ENCODE data around the gene PIMREG.
A peak's percentile ranks its signal among the peaks of the same experiment; 100 is the strongest.

Gene PIMREG

DNA sequence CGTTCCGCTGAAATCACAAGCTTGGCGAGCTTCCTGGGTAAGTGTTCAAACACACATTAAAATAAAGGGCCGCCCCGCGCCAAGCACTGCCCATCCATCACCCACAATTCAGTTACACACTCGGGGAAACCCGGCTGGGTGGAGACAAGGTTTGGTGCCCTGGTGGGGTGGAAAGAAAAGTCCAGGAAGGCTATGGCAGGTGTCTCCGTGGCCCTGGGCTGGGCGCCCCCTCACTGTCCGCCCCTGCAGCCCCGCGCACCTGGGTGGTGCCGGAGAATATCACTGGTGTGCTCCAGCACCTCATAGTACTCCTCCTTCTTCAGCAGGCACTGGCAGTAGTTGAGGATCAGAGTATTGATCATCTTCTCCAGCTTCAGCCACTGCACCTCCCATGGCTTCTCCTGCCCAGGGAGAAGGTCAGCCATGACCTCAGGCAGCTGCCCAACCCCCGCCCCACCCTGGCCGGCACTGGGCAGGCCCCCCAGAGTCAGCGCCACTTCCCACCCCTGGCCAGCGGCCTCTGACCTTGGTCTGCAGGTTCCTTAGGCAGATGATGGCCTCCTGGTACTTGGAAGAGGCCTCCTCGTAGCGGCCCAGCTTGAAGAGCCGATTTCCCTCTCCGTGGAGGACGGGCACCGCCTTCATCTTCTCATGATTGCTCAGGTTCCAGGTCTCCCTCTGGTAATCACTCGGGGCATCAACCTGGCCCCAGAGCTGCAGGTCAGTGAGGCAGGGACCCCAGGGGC lies 17.7 kb upstream of the PIMREG start:
- Histone ChIP-seq H3K4me3 (ENCODE audit: control insufficient read depth in 1 of 7, extremely low read depth in 1 of 7, insufficient read depth in 4 of 7, low read depth in 2 of 7, low read length in 6 of 7) (peak overlapping the region in 1 of 7 experiments; percentile 7), H3K27me3 (replicated peaks in 2 of 5; ENCODE audit: control insufficient read depth in 4 of 5, insufficient read depth in 5 of 5, low read length in 4 of 5) (peaks cover 0 to 18% (median 9%) of the 10 kb centered on the region in 5 experiments), H3K9me3 (ENCODE audit: control extremely low read depth in 1 of 5, control insufficient read depth in 4 of 5, insufficient read depth in 2 of 5, low read depth in 1 of 5, low read length in 4 of 5) (peaks cover under 1 to 12% (median 3%) of the 10 kb centered on the region in 5 experiments), H3K36me3 (ENCODE audit: control insufficient read depth in 4 of 4, insufficient read depth in 4 of 4, low read length in 3 of 4) (no peaks in the 10 kb centered on the region), H3K27ac (ENCODE audit: insufficient read depth in 1 of 2, low read depth in 1 of 2, low read length in 2 of 2, poor library complexity in 1 of 2, severe bottlenecking in 2 of 2) (no peak overlapping the region), H3K4me1 (ENCODE audit: control extremely low read depth in 1 of 4, control insufficient read depth in 4 of 4, insufficient read depth in 4 of 4, low read length in 3 of 4) (peaks cover 0 to 19% (median 15%) of the 10 kb centered on the region in 4 experiments)
- 96% methylated on average over 19 of the region's 25 CpGs for WGBS (ENCODE audit: insufficient coverage)
- ChIA-PET CTCF (interaction anchor here (0.6 kb wide), 1 partner anchor 1018 kb away, joined by 3 read pairs; the partner anchor contains the start of gene CHRNB1), POLR2A (no interaction called here)
- DNase-seq: no peak

GRCh38 chr17:6427279-6427781 lies 16.9 kb upstream of the PIMREG start:
- peak; percentile 86 to 95 (median 93) for DNase-seq
- ChIA-PET CTCF (interaction anchor here (1.0 kb wide), 1 partner anchor 21 kb away, joined by 3 read pairs; no protein-coding TSS in a partner anchor), POLR2A (no interaction called here)
- Histone ChIP-seq H3K9me3 (ENCODE audit: control extremely low read depth in 1 of 5, control insufficient read depth in 4 of 5, insufficient read depth in 2 of 5, low read depth in 1 of 5, low read length in 4 of 5) (peaks cover 2 to 17% (median 3%) of the 10 kb centered on the region in 5 experiments), H3K4me3 (ENCODE audit: control insufficient read depth in 1 of 7, extremely low read depth in 1 of 7, insufficient read depth in 4 of 7, low read depth in 2 of 7, low read length in 6 of 7) (peak overlapping the region in 1 of 7 experiments; percentile 2), H3K36me3 (ENCODE audit: control insufficient read depth in 4 of 4, insufficient read depth in 4 of 4, low read length in 3 of 4) (no peaks in the 10 kb centered on the region), H3K4me1 (ENCODE audit: control extremely low read depth in 1 of 4, control insufficient read depth in 4 of 4, insufficient read depth in 4 of 4, low read length in 3 of 4) (peaks cover 0 to 19% (median 15%) of the 10 kb centered on the region in 4 experiments), H3K27me3 (replicated peaks in 2 of 5; ENCODE audit: control insufficient read depth in 4 of 5, insufficient read depth in 5 of 5, low read length in 4 of 5) (peaks cover 0 to 21% (median 8%) of the 10 kb centered on the region in 5 experiments), H3K27ac (ENCODE audit: insufficient read depth in 1 of 2, low read depth in 1 of 2, low read length in 2 of 2, poor library complexity in 1 of 2, severe bottlenecking in 2 of 2) (no peak overlapping the region)
- WGBS (ENCODE audit: insufficient coverage): 0% methylated on average over 3 of the region's 7 CpGs

DNA sequence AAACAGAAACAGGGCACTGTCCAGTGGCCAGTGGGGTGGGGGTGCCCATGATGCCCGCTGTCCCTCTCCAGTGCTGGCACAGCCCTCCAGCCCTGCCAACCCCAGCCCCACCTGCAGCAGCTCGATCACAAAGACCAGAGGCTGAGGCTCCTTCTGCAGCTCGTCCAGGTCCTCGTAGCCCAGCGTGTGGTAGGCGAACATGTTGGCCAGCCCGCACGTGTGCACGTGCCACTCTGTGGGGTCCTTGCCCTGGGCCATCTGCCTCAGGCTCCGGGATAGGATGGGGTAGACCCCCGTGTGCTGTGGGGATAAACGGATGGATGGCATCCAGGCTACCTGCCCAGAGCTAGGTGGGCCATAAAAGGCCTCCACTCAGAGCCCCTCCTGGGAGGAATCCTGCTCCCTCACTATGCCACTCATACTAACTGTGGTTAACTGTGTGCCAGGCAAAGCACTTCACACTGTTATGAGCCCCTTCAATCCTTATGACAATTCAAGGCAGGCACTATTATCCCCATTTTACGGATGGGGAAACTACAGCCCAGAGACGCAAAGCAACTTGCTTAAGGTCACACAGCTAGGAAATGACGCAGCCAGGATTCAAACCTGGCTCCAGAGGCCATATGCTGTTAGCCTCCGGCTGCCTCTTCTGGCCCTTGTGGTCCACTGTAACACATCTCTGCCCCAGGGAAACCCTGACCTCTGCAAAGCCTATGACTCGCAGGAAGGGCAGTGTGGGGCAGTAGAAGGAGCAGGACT lies 15.9 kb upstream of the PIMREG start:
- H3K27me3 ChIP-seq (replicated peaks in 2 of 5; ENCODE audit: control insufficient read depth in 4 of 5, insufficient read depth in 5 of 5, low read length in 4 of 5): peaks cover 0 to 21% (median 5%) of the 10 kb centered on the region in 5 experiments
- WGBS (ENCODE audit: insufficient coverage): 98% methylated on average over 8 of the region's 17 CpGs
- POLR2A ChIA-PET: interaction anchor here (0.8 kb wide), 1 partner anchor 14 kb away, joined by 3 read pairs; no protein-coding TSS in a partner anchor

GRCh38 chr17:6429266-6429665 lies 15.0 kb upstream of the PIMREG start:
- ChIA-PET CTCF (no interaction called here), POLR2A (no interaction called here)
- Histone ChIP-seq H3K36me3 (ENCODE audit: control insufficient read depth in 4 of 4, insufficient read depth in 4 of 4, low read length in 3 of 4) (no peaks in the 10 kb centered on the region), H3K9me3 (ENCODE audit: control extremely low read depth in 1 of 5, control insufficient read depth in 4 of 5, insufficient read depth in 2 of 5, low read depth in 1 of 5, low read length in 4 of 5) (peaks cover 2 to 17% (median 3%) of the 10 kb centered on the region in 5 experiments), H3K4me1 (ENCODE audit: control extremely low read depth in 1 of 4, control insufficient read depth in 4 of 4, insufficient read depth in 4 of 4, low read length in 3 of 4) (peaks cover 0 to 19% (median 15%) of the 10 kb centered on the region in 4 experiments), H3K27ac (ENCODE audit: insufficient read depth in 1 of 2, low read depth in 1 of 2, low read length in 2 of 2, poor library complexity in 1 of 2, severe bottlenecking in 2 of 2) (no peak overlapping the region), H3K4me3 (ENCODE audit: control insufficient read depth in 1 of 7, extremely low read depth in 1 of 7, insufficient read depth in 4 of 7, low read depth in 2 of 7, low read length in 6 of 7) (no peak overlapping the region), H3K27me3 (replicated peaks in 2 of 5; ENCODE audit: control insufficient read depth in 4 of 5, insufficient read depth in 5 of 5, low read length in 4 of 5) (peaks cover 0 to 15% (median 2%) of the 10 kb centered on the region in 5 experiments)
- WGBS (ENCODE audit: insufficient coverage): 96% methylated on average over 7 of the region's 7 CpGs
- no peak for DNase-seq

More for the DNA sequence above, 15.9 kb upstream of the PIMREG start:
- CTCF ChIA-PET: interaction anchor here (1.0 kb wide), 2 partner anchors 20 to 837 kb away, joined by 3 read pairs; no protein-coding TSS in a partner anchor
- Histone ChIP-seq H3K9me3 (ENCODE audit: control extremely low read depth in 1 of 5, control insufficient read depth in 4 of 5, insufficient read depth in 2 of 5, low read depth in 1 of 5, low read length in 4 of 5) (peaks cover 2 to 17% (median 3%) of the 10 kb centered on the region in 5 experiments), H3K27ac (ENCODE audit: insufficient read depth in 1 of 2, low read depth in 1 of 2, low read length in 2 of 2, poor library complexity in 1 of 2, severe bottlenecking in 2 of 2) (no peak overlapping the region), H3K36me3 (ENCODE audit: control insufficient read depth in 4 of 4, insufficient read depth in 4 of 4, low read length in 3 of 4) (no peaks in the 10 kb centered on the region), H3K4me3 (ENCODE audit: control insufficient read depth in 1 of 7, extremely low read depth in 1 of 7, insufficient read depth in 4 of 7, low read depth in 2 of 7, low read length in 6 of 7) (no peak overlapping the region), H3K4me1 (ENCODE audit: control extremely low read depth in 1 of 4, control insufficient read depth in 4 of 4, insufficient read depth in 4 of 4, low read length in 3 of 4) (peaks cover 0 to 19% (median 15%) of the 10 kb centered on the region in 4 experiments)
- no peak for DNase-seq

- H3K4me3 ChIP-seq (ENCODE audit: control insufficient read depth in 1 of 7, extremely low read depth in 1 of 7, insufficient read depth in 4 of 7, low read depth in 2 of 7, low read length in 6 of 7): no peak overlapping the region
- peak in 1 of 3 donors; percentile 22 for DNase-seq
- H3K27ac ChIP-seq (ENCODE audit: insufficient read depth in 1 of 2, low read depth in 1 of 2, low read length in 2 of 2, poor library complexity in 1 of 2, severe bottlenecking in 2 of 2): no peak overlapping the region
- peaks cover 0 to 19% (median 15%) of the 10 kb centered on the region in 4 experiments for H3K4me1 ChIP-seq (ENCODE audit: control extremely low read depth in 1 of 4, control insufficient read depth in 4 of 4, insufficient read depth in 4 of 4, low read length in 3 of 4)
- H3K36me3 ChIP-seq (ENCODE audit: control insufficient read depth in 4 of 4, insufficient read depth in 4 of 4, low read length in 3 of 4): no peaks in the 10 kb centered on the region
- ChIA-PET CTCF (interaction anchor here (0.8 to 3.5 kb wide), 4 partner anchors 10 to 838 kb away, joined by 3 to 13 read pairs (median 4); partner anchors contain the start of gene PIMREG), POLR2A (no interaction called here)
- peaks cover 0 to 8% (median 0%) of the 10 kb centered on the region in 5 experiments for H3K27me3 ChIP-seq (replicated peaks in 2 of 5; ENCODE audit: control insufficient read depth in 4 of 5, insufficient read depth in 5 of 5, low read length in 4 of 5)
- H3K9me3 ChIP-seq (ENCODE audit: control extremely low read depth in 1 of 5, control insufficient read depth in 4 of 5, insufficient read depth in 2 of 5, low read depth in 1 of 5, low read length in 4 of 5): peaks cover 2 to 17% (median 3%) of the 10 kb centered on the region in 5 experiments
These were observed 13.5 kb upstream of the PIMREG start for GRCh38 chr17:6430769-6431168.

- ChIA-PET POLR2A (no interaction called here), CTCF (interaction anchor here (0.6 to 2.3 kb wide), 6 partner anchors 10 to 962 kb away, joined by 3 to 8 read pairs (median 4); no protein-coding TSS in a partner anchor)
- H3K9me3 ChIP-seq (ENCODE audit: control extremely low read depth in 1 of 5, control insufficient read depth in 4 of 5, insufficient read depth in 2 of 5, low read depth in 1 of 5, low read length in 4 of 5): peaks cover 2 to 17% (median 3%) of the 10 kb centered on the region in 5 experiments
- no peak within 1 kb of the TSS for H3K27ac ChIP-seq (ENCODE audit: insufficient read depth in 1 of 2, low read depth in 1 of 2, low read length in 2 of 2, poor library complexity in 1 of 2, severe bottlenecking in 2 of 2)
- WGBS (ENCODE audit: insufficient coverage): 95% methylated on average over 16 of the region's 16 CpGs
- DNase-seq: no peak
- H3K4me1 ChIP-seq (ENCODE audit: control extremely low read depth in 1 of 4, control insufficient read depth in 4 of 4, insufficient read depth in 4 of 4, low read length in 3 of 4): no peaks in the 10 kb centered on the region
- H3K4me3 ChIP-seq (ENCODE audit: control insufficient read depth in 1 of 7, extremely low read depth in 1 of 7, insufficient read depth in 4 of 7, low read depth in 2 of 7, low read length in 6 of 7): no peak within 1 kb of the TSS
- H3K36me3 ChIP-seq (ENCODE audit: control insufficient read depth in 4 of 4, insufficient read depth in 4 of 4, low read length in 3 of 4): no peaks in the 10 kb centered on the region
- H3K27me3 ChIP-seq (replicated peaks in 2 of 5; ENCODE audit: control insufficient read depth in 4 of 5, insufficient read depth in 5 of 5, low read length in 4 of 5): peaks cover 0 to 18% (median 7%) of the 10 kb centered on the region in 5 experiments
These were observed 9.2 kb upstream of the PIMREG start, which contains the start of gene AIPL1 for GRCh38 chr17:6435051-6435450. AIPL1 (minus strand) TSS chr17:6435121; CDS start chr17:6435104, 17 bp downstream.
